ELR (cell line): ENCODE data around the gene WDR91.
"Not testable (repeated sequence)": the region's sequence is repeated elsewhere in the genome, so short reads cannot be mapped to it uniquely, and the experiment has no call there.

ENCODE experiments used
- DNase-seq: peaks from one replicate; pipeline ENCODE4 v3.0.0-alpha.2; 2015; ENCODE audit warnings: low read depth

The WDR91 gene

DNA sequence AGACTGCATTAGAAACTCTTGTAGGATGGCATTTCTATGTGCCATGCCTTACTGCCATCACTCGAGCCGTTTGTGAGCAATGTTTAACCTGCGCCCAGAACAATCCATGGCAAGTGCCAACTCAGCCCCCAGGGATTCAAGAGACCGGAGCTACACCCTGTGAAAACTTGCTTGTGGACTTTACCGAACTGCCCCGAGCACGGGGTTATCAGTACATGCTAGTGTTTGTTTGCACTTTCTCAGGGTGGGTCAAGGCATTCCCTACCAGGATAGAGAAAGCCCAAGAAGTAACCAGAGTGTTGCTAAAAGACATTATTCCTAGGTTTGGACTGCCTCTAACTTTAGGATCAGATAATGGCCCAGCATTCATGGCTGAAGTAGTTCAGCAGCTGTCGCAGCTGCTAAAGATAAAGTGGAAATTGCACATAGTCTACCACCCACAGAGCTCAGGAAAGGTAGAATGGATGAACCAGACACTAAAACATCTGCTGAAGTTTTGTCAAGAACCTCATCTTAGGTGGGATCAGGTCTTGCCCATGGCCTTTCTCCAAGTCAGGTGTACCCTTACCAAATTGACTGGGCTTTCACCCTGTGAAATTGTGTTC lies 31.9 kb downstream of the WDR91 start:
- DNase-seq = no peak

DNA sequence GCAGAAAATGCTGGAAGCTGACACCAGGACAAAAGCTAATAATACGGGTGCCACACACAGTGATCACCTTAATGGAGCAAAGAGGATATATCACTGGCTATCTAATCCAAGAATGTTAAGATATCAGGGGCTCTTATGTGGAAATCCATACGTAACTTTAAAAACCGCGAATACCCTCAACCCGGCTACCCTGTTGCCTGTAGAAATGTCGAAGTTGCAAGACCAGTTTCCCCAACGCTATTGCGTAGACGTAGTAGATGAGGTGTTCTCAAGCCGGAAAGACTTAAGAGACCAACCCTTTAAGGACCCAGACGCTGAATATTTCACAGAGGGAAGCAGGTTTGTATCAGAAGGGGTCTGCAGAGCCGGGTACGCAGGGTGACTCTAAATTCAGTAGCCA lies 33.0 kb downstream of the WDR91 start:
- DNase-seq = no peak

GRCh38 chr7:135177028-135177696 lies 34.2 kb downstream of the WDR91 start:
- DNase-seq = peak; percentile 30

DNA sequence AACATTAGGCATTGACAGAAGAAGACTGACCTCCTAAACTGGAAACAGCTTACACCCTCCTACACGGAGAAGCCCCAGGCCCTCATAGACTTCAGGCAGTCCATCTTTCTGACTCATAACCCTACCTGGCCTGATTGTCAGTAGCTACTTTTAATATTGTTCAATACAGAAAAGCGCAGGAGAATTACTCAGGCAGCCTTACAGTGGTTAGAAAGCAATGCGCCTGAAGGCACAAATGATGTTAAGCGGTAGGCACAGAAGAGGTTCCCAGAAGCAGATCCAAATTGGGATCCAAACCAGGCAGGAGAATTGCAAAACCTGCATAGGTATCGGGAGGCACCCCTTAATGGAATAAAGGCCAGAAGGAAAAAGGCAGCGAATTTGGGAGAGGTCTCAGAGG lies 35.4 kb downstream of the WDR91 start:
- DNase-seq = no peak

DNA sequence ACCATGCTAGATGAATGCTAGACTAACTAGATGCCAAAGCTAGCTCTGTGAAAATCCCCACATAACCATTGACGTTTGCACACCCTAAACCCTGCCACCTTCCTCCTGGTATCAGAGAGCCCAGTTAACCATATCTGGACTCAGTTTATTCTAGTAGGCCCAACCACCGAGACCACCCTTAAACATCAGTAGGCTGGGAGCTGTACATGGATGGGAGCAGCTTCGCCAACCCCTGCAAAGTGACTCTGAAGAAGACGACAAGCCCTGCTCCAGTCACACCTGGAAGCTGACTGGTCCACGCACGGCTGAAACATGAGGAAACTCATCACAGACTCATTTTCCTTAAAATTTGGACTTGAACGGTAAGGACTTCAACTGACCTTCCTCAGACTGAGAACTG lies 36.4 kb downstream of the WDR91 start:
- DNase-seq = no peak

- DNase-seq = not testable (repeated sequence)
Measured at GRCh38 chr7:135173916-135174315, 37.4 kb downstream of the WDR91 start.

DNA sequence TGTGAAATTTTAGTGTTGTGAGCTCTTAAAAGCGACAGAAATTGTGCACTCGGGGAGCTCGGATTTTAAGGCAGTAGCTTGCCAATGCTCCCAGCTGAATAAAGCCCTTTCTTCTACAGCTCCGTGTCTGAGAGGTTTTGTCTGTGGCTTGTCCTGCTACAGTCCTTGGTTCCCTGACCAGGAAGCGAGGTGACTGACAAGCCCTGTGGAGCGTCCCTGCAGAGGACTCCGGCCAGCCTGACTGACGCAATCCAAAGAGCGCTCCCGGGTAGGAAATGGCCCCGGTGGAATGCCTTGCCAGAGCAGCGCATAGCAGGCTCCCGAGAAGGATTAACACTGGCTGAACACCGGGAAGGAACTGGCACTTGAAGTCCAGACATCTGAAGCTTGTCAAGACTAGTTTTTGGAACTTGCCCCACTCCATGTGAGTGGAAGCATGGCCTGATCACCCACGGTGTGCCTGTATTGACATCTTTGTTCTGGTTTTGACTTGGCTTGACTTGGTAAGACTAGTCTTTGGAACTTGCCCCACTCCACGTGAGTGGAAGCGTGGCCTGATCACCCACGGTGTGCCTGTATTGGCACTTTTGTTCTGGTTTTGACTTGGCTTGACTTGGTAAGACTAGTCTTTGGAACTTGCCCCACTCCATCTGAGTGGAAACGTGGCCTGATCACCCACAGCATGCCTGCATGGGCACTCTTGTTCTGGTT lies 39.6 kb downstream of the WDR91 start:
- peak; percentile 17 for DNase-seq

GRCh38 chr7:135170998-135171481 lies 40.3 kb downstream of the WDR91 start:
- not testable (repeated sequence) for DNase-seq

GRCh38 chr7:135170274-135170997 lies 40.9 kb downstream of the WDR91 start, which contains the start of gene CYREN:
TSS of gene CYREN (minus strand) at chr7:135170707. CDS start at chr7:135168922, 1,785 bp downstream.
- peak; percentile 94 for DNase-seq

- DNase-seq = no peak
Measured at GRCh38 chr7:135169964-135170273, 41.4 kb downstream of the WDR91 start.

GRCh38 chr7:135169141-135169963 lies 42.0 kb downstream of the WDR91 start:
- DNase-seq = peak; percentile 74

- DNase-seq = no peak
Measured at GRCh38 chr7:135168489-135169140, 42.7 kb downstream of the WDR91 start.

DNA sequence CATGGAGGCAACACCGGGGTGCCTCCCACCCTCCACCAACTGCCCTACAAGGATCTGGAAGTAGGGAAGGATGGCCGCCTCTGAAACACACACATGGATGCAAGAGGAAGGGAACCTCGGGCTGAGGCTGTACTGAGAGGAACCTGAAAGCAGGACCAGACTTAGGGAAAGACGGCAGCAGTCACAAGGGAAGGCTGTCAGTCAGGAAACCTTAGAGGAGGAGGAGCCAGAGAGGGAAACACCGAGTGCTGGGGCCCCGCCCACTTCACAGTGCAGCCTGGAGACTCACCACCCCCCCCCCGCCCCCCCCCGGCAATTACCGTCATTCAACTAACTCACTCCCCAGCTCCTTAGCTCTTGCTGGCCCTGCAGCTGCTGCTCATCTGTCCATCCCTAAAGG lies 43.3 kb downstream of the WDR91 start:
- no peak for DNase-seq

DNA sequence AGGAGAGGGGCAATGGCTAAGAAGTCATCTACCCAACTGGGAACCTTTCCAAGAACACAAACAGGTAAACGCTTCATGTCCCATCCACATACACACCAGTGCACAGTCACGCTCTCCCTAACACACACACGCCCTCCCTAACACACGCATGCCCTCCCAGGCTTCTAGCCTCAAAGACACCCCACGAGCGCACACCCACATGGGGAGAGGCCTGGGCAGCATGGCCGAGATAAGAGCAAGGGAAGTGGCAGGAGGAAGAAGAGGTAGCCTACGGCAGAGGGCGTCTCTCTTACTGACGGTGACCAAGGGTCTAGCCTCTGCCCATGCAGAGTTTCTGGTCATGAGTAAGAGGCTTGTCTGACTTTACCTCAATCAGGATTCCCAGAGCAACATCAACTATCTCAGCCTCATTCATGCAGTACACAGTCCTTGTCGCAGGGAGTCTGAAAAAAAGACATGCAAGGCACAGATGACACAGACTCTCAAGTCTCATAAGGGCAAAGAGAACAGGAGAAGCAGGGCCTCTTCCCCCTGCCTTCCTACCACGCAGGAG lies 43.9 kb downstream of the WDR91 start:
- no peak for DNase-seq

- DNase-seq = no peak
Measured at GRCh38 chr7:135166338-135166990, 44.9 kb downstream of the WDR91 start.

DNA sequence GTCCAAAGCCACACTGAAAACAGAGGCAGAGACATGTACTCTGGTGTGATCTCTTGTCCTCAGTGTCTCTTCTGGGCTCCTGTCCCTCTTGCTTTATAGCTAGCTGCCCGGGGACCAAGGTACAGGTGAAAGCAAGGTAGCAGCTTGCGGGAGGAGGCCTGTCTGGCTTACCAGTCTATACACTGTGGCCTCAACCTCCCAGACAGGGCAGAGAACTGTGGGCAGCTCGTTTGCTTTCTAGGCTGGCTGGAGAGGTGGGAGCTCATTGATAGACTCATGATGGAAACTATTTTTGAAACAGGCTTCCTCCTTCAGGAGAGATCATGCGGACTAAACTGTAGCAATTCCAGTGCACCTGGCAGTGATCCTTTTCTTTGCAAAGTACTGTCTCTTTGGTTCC lies 45.5 kb downstream of the WDR91 start:
- DNase-seq = no peak

GRCh38 chr7:135164357-135165061 lies 46.8 kb downstream of the WDR91 start:
- peak; percentile 29 for DNase-seq

- no peak for DNase-seq
Measured at GRCh38 chr7:135162382-135163001, 48.8 kb downstream of the WDR91 start.

DNA sequence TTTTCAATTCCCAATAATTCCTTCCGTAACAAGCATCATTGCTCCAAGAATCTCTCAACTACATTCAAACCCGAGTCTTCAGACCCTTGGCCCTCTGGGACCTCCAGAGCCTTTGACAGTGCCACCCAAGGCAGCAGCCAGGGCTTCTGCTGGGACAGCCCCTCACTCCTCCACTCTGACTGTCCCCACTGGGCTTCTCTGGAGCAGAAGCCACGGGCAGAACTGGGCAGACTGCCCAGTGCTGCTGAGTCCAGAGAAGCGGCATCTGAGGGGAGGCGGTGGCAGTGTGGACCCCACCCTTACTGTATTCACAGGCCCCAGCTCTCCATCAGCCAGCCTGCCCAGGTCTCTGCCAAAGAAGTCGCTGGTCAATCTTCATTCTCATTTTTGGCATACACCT lies 49.7 kb downstream of the WDR91 start:
- DNase-seq = no peak
